Stimulated activated memory B cell treated with anti-CD40 and anti-IgM and Interleukin-4, amounts not matched to agents 10 μg/mL and 1 μg/mL and 100 μg/mL, for 72 hours (primary cell): ENCODE measurements around the gene CASKIN1.
A peak's percentile ranks its signal among the peaks of the same experiment; 100 is the strongest.
"Not testable (repeated sequence)": the region's sequence is repeated elsewhere in the genome, so short reads cannot be mapped to it uniquely, and the experiment has no call there.

Source experiments
- ATAC-seq: fragments of 150-1000 bp; cut with Tn5 transposase; 2 replicates; pipeline ENCODE4 v1.10.0; 2021
- H3K27ac Mint-ChIP-seq: one replicate; pipeline ENCODE4 v1.8.0; 2022; ENCODE audit warnings: mild to moderate bottlenecking, mixed read lengths
- H3K27me3 Mint-ChIP-seq: one replicate; pipeline ENCODE4 v1.8.0; 2022; ENCODE audit warnings: mixed read lengths
- H3K36me3 Mint-ChIP-seq: one replicate; pipeline ENCODE4 v1.8.0; 2022; ENCODE audit warnings: mixed read lengths
- H3K4me1 Mint-ChIP-seq: one replicate; pipeline ENCODE4 v1.8.0; 2022; ENCODE audit warnings: mixed read lengths
- H3K4me3 Mint-ChIP-seq: one replicate; pipeline ENCODE4 v1.8.0; 2022; ENCODE audit warnings: mild to moderate bottlenecking, moderate library complexity, mixed read lengths
- H3K9me3 Mint-ChIP-seq: one replicate; pipeline ENCODE4 v1.8.0; 2022; ENCODE audit warnings: mixed read lengths

The CASKIN1 gene

GRCh38 chr16:2135071-2135470 lies 61.3 kb downstream of the CASKIN1 start:
- peak overlapping the region; percentile 19 for H3K27ac Mint-ChIP-seq

DNA sequence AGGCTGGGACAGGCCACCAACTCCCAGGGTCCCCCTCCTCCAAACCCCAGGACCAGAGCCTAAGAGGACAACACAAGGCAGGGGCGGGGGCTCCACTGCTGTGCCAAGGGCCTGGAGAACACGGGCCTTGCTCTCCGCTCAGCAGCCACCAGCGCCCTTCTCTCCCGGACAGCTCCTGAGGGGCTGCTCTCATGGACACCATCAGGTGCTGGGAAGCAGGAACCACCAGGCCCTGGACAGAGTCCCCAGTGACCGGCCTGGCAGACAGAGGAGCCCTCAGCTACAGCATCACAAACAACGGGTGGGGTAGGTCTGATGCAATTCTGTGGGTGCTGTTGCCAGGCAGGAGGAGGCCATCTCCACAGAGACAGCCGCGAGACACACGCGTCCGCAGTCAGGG lies 62.6 kb downstream of the CASKIN1 start:
- H3K4me3 Mint-ChIP-seq, H3K9me3 Mint-ChIP-seq, H3K27me3 Mint-ChIP-seq, H3K36me3 Mint-ChIP-seq, ATAC-seq, H3K27ac Mint-ChIP-seq: not testable (repeated sequence)
- H3K4me1 Mint-ChIP-seq = peaks cover 16% of the 10 kb centered on the region

More at GRCh38 chr16:2135071-2135470, 61.3 kb downstream of the CASKIN1 start:
- Mint-ChIP-seq H3K4me3 (peak overlapping the region; percentile 87), H3K4me1 (peaks cover 16% of the 10 kb centered on the region)
- H3K27me3 Mint-ChIP-seq, H3K9me3 Mint-ChIP-seq, ATAC-seq, H3K36me3 Mint-ChIP-seq: not testable (repeated sequence)

DNA sequence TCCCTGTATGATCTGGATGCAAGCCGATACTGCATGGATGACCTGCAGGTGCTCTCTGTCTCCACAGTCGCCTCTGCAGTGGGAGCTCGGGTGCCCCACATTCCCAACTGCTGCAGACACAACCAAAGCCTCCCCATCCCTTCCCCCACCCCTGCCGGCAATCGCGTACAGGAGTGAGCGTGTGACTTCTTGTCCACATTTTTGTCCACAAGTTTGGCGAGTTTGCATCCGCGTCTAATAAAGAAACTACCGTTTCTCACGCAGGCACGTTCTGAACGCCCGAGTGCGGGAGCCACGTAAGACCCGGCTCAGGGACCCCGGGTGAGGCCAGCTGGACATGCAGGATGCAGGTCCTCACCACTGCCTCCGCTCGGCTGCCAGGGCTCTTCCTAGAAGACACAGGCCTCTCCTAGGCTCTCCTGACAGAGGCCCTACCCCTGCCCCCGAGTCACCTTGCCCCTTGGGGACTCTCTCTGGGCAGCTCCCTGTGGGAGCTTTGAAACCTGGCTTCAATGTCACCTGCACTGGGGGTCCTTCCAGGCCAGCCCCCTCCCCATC lies 66.4 kb downstream of the CASKIN1 start:
- ATAC-seq, H3K27ac Mint-ChIP-seq: not testable (repeated sequence)

DNA sequence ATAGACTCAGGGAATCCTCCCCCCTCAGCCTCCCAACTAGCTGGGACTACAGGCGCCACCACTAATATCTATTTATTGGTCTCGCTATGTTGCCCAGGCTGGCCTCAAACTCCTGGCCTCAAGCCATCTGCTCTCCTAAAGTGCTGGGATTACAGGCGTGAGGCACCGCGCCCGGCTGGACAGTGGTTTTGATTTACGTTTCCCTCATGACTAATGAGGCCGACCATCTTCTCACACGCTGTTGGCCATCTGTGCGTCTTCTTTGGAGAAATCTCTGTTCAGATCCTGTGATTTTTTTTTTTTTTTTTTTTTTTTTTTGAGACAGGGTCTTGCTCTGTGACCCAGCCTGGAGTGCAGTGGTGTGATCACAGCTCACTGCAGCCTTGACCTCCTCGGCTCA lies 67.2 kb downstream of the CASKIN1 start:
- not testable (repeated sequence) for H3K4me3 Mint-ChIP-seq, H3K9me3 Mint-ChIP-seq, H3K36me3 Mint-ChIP-seq, H3K27ac Mint-ChIP-seq, H3K27me3 Mint-ChIP-seq, ATAC-seq
- peaks cover 33% of the 10 kb centered on the region for H3K4me1 Mint-ChIP-seq

More for the DNA sequence above, 66.4 kb downstream of the CASKIN1 start:
- not testable (repeated sequence) for H3K4me3 Mint-ChIP-seq, H3K9me3 Mint-ChIP-seq, H3K36me3 Mint-ChIP-seq, H3K27me3 Mint-ChIP-seq
- H3K4me1 Mint-ChIP-seq = peaks cover 36% of the 10 kb centered on the region

GRCh38 chr16:2127630-2128280 lies 68.7 kb downstream of the CASKIN1 start:
- H3K9me3 Mint-ChIP-seq, H3K36me3 Mint-ChIP-seq, H3K4me3 Mint-ChIP-seq, H3K27me3 Mint-ChIP-seq: not testable (repeated sequence)
- peaks cover 33% of the 10 kb centered on the region for H3K4me1 Mint-ChIP-seq
- ATAC-seq = peak; percentile 8
- peak overlapping the region; percentile 85 for H3K27ac Mint-ChIP-seq
